DOHH2 (cell line): ENCODE results near the gene HACD2.

Experiments
- CTCF ChIP-seq: fragments of 200-600 bp; sonication (generic); IDR thresholded peaks from one replicate; pipeline ENCODE4 v1.5.1; 2014; ENCODE audit warnings: antibody characterized with exemption, mild to moderate bottlenecking, low read depth, low read length; ENCODE audit not compliant: poor library complexity, severe bottlenecking
- EZH2phosphoT487 ChIP-seq: fragments of 200-600 bp; sonication (generic); IDR thresholded peaks from 2 replicates; pipeline ENCODE4 v1.6.1; 2017; ENCODE audit warnings: borderline replicate concordance, mild to moderate bottlenecking, antibody characterized with exemption, low read length, moderate library complexity, mixed read lengths

GRCh38 chr3:123471106-123471505, 113.7 kb downstream of the HACD2 start:
- no peak for TF ChIP-seq CTCF
- TF ChIP-seq EZH2phosphoT487 = no peak
